GM21529 (cell line): ENCODE results near the gene SHC1.
"Not testable (repeated sequence)": the region's sequence is repeated elsewhere in the genome, so short reads cannot be mapped to it uniquely, and the experiment has no call there.

Experiments used
- ATAC-seq: cut with Tn5 transposase; IDR thresholded peaks from one replicate; pipeline ENCODE4 v1.9.1; 2021; ENCODE audit not compliant: unreplicated experiment

SHC1 gene

GRCh38 chr1:154996966-154997701 is 26.6 kb upstream of the SHC1 start:
- no peak for ATAC-seq

GRCh38 chr1:154995301-154995983 is 24.9 kb upstream of the SHC1 start:
- ATAC-seq = not testable (repeated sequence)

DNA sequence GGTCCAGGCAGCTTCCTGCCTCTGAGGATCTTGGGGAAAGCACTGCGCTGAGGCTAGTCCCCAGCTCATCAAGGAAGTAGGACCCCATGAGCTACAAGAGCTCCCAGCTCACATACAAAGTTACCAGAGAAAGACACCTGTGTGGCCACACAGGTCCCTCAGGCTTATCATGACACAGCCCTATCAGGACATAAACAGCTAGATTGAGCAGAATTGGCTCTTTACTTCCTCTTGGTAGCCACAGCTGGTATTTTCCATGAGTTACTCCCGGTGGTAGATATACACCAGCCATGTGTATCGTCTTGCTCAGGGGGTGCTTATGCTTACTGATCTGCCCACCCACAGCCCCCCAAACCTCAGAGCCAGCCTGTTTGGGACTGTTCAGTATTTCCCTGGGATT is 24.0 kb upstream of the SHC1 start:
- ATAC-seq = no peak

DNA sequence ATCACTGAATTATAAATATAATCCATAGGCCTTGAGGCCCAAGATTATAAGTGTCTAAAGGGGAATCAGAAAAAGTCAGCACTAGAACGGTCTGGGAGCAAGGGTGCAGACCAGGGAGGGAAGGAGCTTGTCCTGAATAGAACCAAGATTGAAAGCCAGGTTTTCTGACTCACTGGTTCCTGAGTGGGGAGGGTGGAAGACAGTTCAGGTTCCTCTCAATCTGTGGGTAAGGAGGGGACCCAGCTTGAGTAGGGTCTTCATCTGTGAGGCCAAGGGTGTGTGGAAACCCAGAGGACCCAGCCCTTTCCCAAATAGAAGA is 23.7 kb upstream of the SHC1 start:
- ATAC-seq = no peak

- ATAC-seq = no peak
These were observed 23.2 kb upstream of the SHC1 start, which contains the start of gene LENEP for GRCh38 chr1:154993572-154994268. TSS of gene LENEP (plus strand) at chr1:154993586. CDS start at chr1:154993608, 22 bp downstream.

DNA sequence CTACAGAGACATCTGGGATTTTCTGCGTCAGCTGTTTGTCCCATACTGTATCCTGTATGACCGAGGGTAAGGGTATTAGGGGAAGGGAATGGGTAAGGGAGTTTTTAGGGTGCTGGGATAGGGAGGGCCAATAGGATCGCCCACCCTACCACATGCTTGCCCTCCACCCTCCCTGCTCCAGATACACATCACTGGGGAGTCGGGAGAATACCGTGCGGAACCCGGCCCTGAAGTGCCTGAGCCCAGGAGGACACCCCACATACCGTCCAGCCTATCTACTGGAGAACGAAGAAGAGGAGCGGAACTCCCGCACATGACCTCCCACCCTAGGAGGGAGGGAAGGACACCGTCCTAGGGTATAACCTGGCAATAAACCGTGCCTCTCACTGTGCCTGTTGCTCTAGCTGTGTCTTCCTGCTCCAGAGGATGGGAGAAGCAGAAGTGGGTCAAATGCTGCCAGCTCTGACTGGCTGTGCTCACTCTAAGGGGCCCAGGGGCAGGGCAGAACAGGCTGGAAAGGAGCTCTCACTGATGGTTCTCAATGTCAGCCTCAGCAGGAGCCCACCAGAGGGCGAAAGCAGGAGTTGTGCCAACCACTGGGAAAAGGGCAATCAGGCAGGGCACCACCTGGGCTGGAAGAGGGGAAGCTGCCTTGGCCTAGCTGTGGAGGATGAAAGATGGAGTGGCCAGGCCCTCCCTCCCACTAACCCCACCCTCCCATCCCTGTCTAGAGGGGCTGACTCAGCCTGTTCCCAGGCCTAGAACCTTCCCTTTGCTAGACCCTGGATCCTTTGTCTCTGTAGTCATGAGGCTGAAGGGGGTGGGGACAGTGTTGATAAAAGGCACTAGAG is 22.4 kb upstream of the SHC1 start:
- ATAC-seq = no peak

DNA sequence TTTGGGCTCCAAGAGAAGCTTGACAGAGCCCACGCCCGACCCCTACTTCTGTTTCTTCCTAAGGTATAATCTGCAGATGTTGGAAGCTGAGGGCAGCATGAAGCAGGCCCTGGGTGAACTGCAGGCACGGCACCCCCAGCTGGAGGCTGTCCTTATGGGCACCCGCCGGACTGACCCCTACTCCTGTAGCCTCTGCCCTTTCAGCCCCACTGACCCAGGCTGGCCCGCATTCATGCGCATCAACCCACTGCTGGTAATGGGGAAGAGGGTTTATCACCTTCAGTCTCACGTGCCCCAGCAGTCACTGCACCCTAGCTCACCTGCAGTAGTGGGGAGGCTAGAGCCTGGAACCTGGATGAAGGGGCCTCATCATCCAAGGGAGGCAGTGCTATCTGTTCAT is 19.7 kb upstream of the SHC1 start:
- no peak for ATAC-seq

DNA sequence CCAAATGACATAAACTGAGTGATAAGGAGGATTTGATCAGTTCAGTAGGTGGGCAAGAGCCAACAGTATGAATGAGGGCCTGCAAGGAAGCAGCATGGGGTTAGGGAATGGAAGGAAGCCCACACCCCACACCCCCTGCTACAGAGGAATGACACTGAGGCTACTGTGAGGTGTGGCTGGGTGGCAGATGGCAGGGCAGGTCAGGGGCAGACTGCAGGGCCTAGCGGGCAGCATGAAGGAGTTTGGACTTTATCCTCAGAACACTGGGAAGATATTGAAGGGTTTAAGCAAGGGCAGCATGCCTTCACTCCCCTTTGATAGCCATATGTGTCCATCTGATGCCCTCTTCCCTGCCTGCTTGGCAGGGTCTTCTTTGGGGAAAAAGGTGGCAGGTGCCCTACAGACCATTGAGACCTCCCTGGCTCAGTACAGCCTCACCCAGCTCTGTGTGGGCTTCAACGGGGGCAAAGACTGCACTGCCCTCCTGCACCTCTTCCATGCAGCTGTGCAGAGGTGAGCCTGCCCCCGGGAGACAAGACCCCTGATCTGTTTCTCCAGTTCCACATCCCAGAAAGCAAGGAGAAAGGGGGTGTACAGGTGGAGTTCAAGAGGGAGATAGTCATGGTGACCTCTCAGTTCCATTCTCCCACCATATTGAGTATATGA is 18.8 kb upstream of the SHC1 start:
- no peak for ATAC-seq

DNA sequence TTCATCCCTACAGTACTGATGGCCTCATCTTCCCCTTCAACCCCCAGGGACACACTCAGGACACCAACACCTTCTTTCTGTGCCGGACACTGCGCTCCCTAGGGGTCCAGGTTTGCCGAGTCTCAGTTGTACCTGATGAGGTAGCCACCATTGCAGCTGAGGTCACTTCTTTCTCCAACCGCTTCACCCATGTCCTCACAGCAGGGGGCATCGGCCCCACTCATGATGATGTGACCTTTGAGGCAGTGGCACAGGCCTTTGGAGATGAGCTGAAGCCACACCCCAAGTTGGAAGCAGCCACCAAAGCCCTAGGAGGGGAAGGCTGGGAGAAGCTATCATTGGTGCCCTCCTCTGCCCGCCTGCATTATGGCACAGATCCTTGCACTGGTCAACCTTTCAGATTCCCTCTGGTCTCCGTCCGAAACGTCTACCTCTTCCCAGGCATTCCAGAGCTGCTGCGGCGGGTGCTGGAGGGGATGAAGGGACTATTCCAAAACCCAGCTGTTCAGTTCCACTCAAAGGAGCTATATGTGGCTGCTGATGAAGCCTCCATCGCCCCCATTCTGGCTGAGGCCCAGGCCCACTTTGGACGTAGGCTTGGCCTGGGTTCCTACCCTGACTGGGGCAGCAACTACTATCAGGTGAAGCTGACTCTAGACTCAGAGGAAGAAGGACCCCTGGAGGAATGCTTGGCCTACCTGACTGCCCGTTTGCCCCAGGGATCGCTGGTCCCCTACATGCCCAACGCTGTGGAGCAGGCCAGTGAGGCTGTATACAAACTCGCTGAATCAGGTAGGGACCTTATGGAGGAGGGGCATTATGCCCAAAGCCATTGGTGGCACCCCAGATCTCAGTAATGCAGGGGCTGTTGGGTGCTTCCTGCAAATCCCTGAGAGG is 17.8 kb upstream of the SHC1 start:
- ATAC-seq = no peak

- no peak for ATAC-seq
These were observed 16.8 kb upstream of the SHC1 start for GRCh38 chr1:154987326-154987725.

DNA sequence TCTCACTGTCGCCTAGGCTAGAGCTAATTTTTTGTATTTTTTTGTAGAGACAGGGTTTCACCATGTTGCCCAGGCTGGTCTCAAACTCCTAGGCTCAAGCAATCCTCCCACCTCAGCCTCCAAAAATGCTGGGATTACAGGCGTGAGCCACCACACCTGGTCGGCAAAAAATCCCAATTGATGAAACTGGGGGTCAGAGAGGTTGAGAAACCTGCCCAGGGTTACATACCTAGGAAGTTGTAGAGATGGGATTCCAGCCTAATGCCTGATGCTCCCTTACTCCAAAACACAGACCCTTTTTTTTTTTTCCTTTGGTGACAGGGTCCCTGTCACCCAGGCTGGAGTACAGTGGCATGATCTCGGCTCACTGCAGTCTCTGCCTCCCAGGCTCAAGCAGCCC is 16.2 kb upstream of the SHC1 start:
- not testable (repeated sequence) for ATAC-seq

GRCh38 chr1:154983776-154984466 is 13.4 kb upstream of the SHC1 start:
- no peak for ATAC-seq

DNA sequence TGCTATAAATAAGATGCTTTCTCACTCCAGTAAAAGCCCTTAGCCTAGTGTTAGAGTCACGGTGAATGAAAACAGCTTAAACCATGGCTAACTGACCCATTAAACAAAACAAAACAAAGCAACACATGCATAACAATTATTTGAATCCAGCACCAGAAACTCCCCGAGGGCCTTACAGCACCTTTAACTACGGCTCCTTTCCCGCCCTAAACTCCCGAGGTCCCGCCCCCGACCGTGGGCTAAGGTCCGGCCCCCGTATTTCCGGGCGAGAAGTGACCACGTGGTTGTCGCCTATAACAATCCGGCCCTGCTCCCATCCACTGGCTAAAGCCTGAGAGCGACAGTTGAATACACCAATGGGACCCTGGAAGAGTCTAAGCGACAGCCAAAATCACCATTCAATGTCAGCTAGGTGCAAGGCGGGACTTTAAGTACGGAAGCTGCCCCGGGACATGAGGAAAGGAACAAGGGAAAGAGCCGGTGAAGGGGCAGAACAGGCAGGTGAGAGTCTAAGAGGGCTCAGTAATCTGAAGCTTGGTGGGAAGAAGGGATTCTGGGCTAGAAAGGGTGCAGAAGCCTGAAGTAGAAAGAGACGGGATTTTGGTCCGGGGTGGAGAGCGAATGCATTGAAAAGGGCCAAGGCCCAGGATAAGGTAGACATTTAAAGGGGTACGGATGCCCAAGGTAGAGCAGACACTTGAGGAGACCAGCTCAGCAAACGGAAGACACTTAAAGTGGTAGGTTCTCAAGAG is 12.5 kb upstream of the SHC1 start, which contains the start of gene FLAD1:
FLAD1 (plus strand) TSS at position 448 of the 752 bp plus-strand sequence. CDS start 351 bp downstream, outside the sequence.
- ATAC-seq = peak; percentile 98

GRCh38 chr1:154982341-154982740 is 11.8 kb upstream of the SHC1 start:
- ATAC-seq = no peak

GRCh38 chr1:154978360-154978759 is 7.8 kb upstream of the SHC1 start:
- no peak for ATAC-seq

DNA sequence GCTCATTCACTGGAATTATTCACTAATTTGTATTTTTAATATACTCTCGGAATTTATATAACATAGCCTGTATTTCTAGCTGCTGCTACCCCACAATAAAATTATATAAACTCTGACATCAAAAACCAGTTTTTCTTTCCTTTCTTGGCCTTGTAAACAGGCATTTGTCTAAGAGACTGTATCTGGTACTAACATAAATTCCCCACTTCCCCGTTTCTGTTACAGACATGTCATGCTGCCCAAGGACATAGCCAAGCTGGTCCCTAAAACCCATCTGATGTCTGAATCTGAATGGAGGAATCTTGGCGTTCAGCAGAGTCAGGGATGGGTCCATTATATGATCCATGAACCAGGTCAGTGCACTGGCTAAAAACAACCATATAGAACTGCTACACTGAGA is 7.2 kb upstream of the SHC1 start:
- not testable (repeated sequence) for ATAC-seq

GRCh38 chr1:154975409-154976059 is 5.0 kb upstream of the SHC1 start:
- ATAC-seq = no peak
